ENCODE results near the gene FCGR3A. TPM values are rescaled to one million over a fixed set of nuclear protein-coding genes. Genes with fewer than 3 reads are reported as not detected.
A peak's percentile ranks its signal among the peaks of the same experiment; 100 is the strongest.
"Not testable (repeated sequence)": the region's sequence is repeated elsewhere in the genome, so short reads cannot be mapped to it uniquely, and the experiment has no call there.

The FCGR3A gene
- total and polyA plus RNA-seq, 2 donors (not counting 1 experiment from before 2014, with no cell fraction given), result 1.3 to 3.1 TPM

- H4K20me1 ChIP-seq (ENCODE audit: control insufficient read depth, insufficient read depth, low read length, poor library complexity, severe bottlenecking); H3K27me3 ChIP-seq (replicated peaks in 1 of 4; ENCODE audit: control extremely low read depth in 1 of 4, control insufficient read depth in 3 of 4, insufficient read depth in 4 of 4, low read length in 3 of 4); H3K79me2 ChIP-seq (ENCODE audit: control insufficient read depth, insufficient read depth, low read length); H3K9me3 ChIP-seq (ENCODE audit: control extremely low read depth in 1 of 3, control insufficient read depth in 2 of 3, insufficient read depth in 1 of 3, low read length in 2 of 3); H3K9me3 Mint-ChIP-seq (ENCODE audit: insufficient read depth); CTCF ChIA-PET; H3K4me1 ChIP-seq (ENCODE audit: control insufficient read depth in 2 of 2, insufficient read depth in 2 of 2, low read length in 2 of 2); H3K27me3 Mint-ChIP-seq; POLR2A ChIA-PET; H3K36me3 ChIP-seq (replicated peaks in 1 of 2; ENCODE audit: control extremely low read depth in 1 of 2, control insufficient read depth in 1 of 2, extremely low read depth in 1 of 2, insufficient read depth in 2 of 2, low read length in 1 of 2): not testable (repeated sequence)
- ATAC-seq (ENCODE audit: low read depth) (peak; percentile 88), DNase-seq (peak; percentile 60)
- Histone ChIP-seq H2AFZ (ENCODE audit: insufficient read depth, low read depth, low read length, poor library complexity, severe bottlenecking) (peak overlapping the region; percentile 28), H3K4me2 (replicated peaks; ENCODE audit: low read depth, low read length, poor library complexity, severe bottlenecking) (peak overlapping the region; percentile 22), H3K27ac (ENCODE audit: low read length in 2 of 2) (peak overlapping the region in 1 of 2 donors; percentile 2), H3K9ac (ENCODE audit: low read length) (peak overlapping the region; percentile 43), H3K4me3 (ENCODE audit: control extremely low read depth in 1 of 5, extremely low read depth in 1 of 5, insufficient read depth in 1 of 5, low read depth in 2 of 5, low read length in 4 of 5) (peak overlapping the region in 3 of 5 experiments; percentile 5 to 41 (median 9))
- WGBS (ENCODE audit: insufficient coverage), result no CpG with 5 or more reads among the region's 4 CpGs
- peak overlapping the region; percentile 84 for H3K27ac Mint-ChIP-seq
- intact Hi-C loops (cut with micrococcal nuclease), result loop anchor here (10.0 kb wide), 1 partner anchor 184 kb away; the partner anchor contains the start of gene DUSP12
- TF ChIP-seq CTCF (IDR thresholded peaks at IDR 0.05), result peak; percentile 1
- peak overlapping the region; percentile 73 for H3K4me3 Mint-ChIP-seq
- H3K4me1 Mint-ChIP-seq, result peaks cover 11% of the 10 kb centered on the region
Measured at GRCh38 chr1:161560960-161561715, 11.5 kb upstream of the FCGR3A start.

GRCh38 chr1:161557506-161558450, 8.2 kb upstream of the FCGR3A start:
- peaks cover 5 to 14% of the 10 kb centered on the region in 2 donors for H3K4me1 ChIP-seq (ENCODE audit: control insufficient read depth in 2 of 2, insufficient read depth in 2 of 2, low read length in 2 of 2)
- intact Hi-C loops (cut with micrococcal nuclease); H3K9me3 ChIP-seq (ENCODE audit: control extremely low read depth in 1 of 3, control insufficient read depth in 2 of 3, insufficient read depth in 1 of 3, low read length in 2 of 3); H3K27ac ChIP-seq (ENCODE audit: low read length in 2 of 2); H4K20me1 ChIP-seq (ENCODE audit: control insufficient read depth, insufficient read depth, low read length, poor library complexity, severe bottlenecking); H3K27me3 ChIP-seq (replicated peaks in 1 of 4; ENCODE audit: control extremely low read depth in 1 of 4, control insufficient read depth in 3 of 4, insufficient read depth in 4 of 4, low read length in 3 of 4); DNase-seq; POLR2A ChIA-PET; H3K79me2 ChIP-seq (ENCODE audit: control insufficient read depth, insufficient read depth, low read length); H3K27ac Mint-ChIP-seq; H3K9me3 Mint-ChIP-seq (ENCODE audit: insufficient read depth); H2AFZ ChIP-seq (ENCODE audit: insufficient read depth, low read depth, low read length, poor library complexity, severe bottlenecking); H3K4me2 ChIP-seq (replicated peaks; ENCODE audit: low read depth, low read length, poor library complexity, severe bottlenecking); H3K27me3 Mint-ChIP-seq; ATAC-seq (ENCODE audit: low read depth); H3K4me3 Mint-ChIP-seq; H3K9ac ChIP-seq (ENCODE audit: low read length); H3K4me3 ChIP-seq (ENCODE audit: control extremely low read depth in 1 of 5, extremely low read depth in 1 of 5, insufficient read depth in 1 of 5, low read depth in 2 of 5, low read length in 4 of 5); CTCF ChIA-PET; H3K36me3 ChIP-seq (replicated peaks in 1 of 2; ENCODE audit: control extremely low read depth in 1 of 2, control insufficient read depth in 1 of 2, extremely low read depth in 1 of 2, insufficient read depth in 2 of 2, low read length in 1 of 2): not testable (repeated sequence)
- peaks cover 16% of the 10 kb centered on the region for H3K4me1 Mint-ChIP-seq
- 100% methylated on average over 1 of the region's 6 CpGs for WGBS (ENCODE audit: insufficient coverage)

GRCh38 chr1:161556990-161557389, 7.4 kb upstream of the FCGR3A start:
- DNase-seq; H3K4me2 ChIP-seq (replicated peaks; ENCODE audit: low read depth, low read length, poor library complexity, severe bottlenecking); H3K9me3 Mint-ChIP-seq (ENCODE audit: insufficient read depth); POLR2A ChIA-PET; H3K27me3 Mint-ChIP-seq; H3K9ac ChIP-seq (ENCODE audit: low read length); ATAC-seq (ENCODE audit: low read depth); intact Hi-C loops (cut with micrococcal nuclease); H3K36me3 ChIP-seq (replicated peaks in 1 of 2; ENCODE audit: control extremely low read depth in 1 of 2, control insufficient read depth in 1 of 2, extremely low read depth in 1 of 2, insufficient read depth in 2 of 2, low read length in 1 of 2); H3K4me3 ChIP-seq (ENCODE audit: control extremely low read depth in 1 of 5, extremely low read depth in 1 of 5, insufficient read depth in 1 of 5, low read depth in 2 of 5, low read length in 4 of 5); H2AFZ ChIP-seq (ENCODE audit: insufficient read depth, low read depth, low read length, poor library complexity, severe bottlenecking); H3K9me3 ChIP-seq (ENCODE audit: control extremely low read depth in 1 of 3, control insufficient read depth in 2 of 3, insufficient read depth in 1 of 3, low read length in 2 of 3); H3K27ac ChIP-seq (ENCODE audit: low read length in 2 of 2); H3K79me2 ChIP-seq (ENCODE audit: control insufficient read depth, insufficient read depth, low read length); H4K20me1 ChIP-seq (ENCODE audit: control insufficient read depth, insufficient read depth, low read length, poor library complexity, severe bottlenecking); H3K27ac Mint-ChIP-seq; CTCF ChIA-PET; H3K4me3 Mint-ChIP-seq; H3K27me3 ChIP-seq (replicated peaks in 1 of 4; ENCODE audit: control extremely low read depth in 1 of 4, control insufficient read depth in 3 of 4, insufficient read depth in 4 of 4, low read length in 3 of 4): not testable (repeated sequence)
- H3K4me1 Mint-ChIP-seq, result peaks cover 16% of the 10 kb centered on the region
- peaks cover 5 to 14% of the 10 kb centered on the region in 2 donors for H3K4me1 ChIP-seq (ENCODE audit: control insufficient read depth in 2 of 2, insufficient read depth in 2 of 2, low read length in 2 of 2)
- WGBS (ENCODE audit: insufficient coverage), result no CpG with 5 or more reads among the region's 2 CpGs

All from B cell (primary cell).